IMR-90 (cell line): ENCODE results near the gene HHLA2. TPM values are rescaled to one million over a fixed set of nuclear protein-coding genes. Genes with fewer than 3 reads are reported as not detected.

Source experiments
- ATAC-seq: fragments of 200-7000 bp; cut with Tn5 transposase; 2 replicates; pipeline ENCODE4 v1.9.1; 2020; ENCODE audit warnings: low read depth, mild to moderate bottlenecking, moderate library complexity
- BruUV-seq: library from RNA; stranded (reverse); fragments of 400-500 nt; replicated peaks from 2 replicates; lab custom pipeline; 2021; lab: Mats Ljungman, UMichigan
- CTCF ChIA-PET: fragments of 300-600 bp; formaldehyde crosslinking; extraction: SDS; loops from one replicate; lab custom pipeline; 2021; ENCODE audit warnings: antibody characterized with exemption; lab: Yijun Ruan, JAX
- POLR2A ChIA-PET: fragments of 300-600 bp; sonication (Branson Sonifier 250); formaldehyde crosslinking; loops from one replicate; lab custom pipeline; 2022; ENCODE audit warnings: antibody characterized with exemption; ENCODE audit not compliant: unreplicated experiment; lab: Charles Lee
- DNase-seq: peaks from one replicate; pipeline ENCODE4 v3.0.0; 2013
- H2AFZ ChIP-seq: replicated peaks from 2 replicates; pipeline ENCODE3; 2013; ENCODE audit warnings: low read length, mild to moderate bottlenecking; ENCODE audit not compliant: poor library complexity
- H2AK5ac ChIP-seq: 2 replicates; pipeline ENCODE4 v1.6.1; 2013; ENCODE audit warnings: low read depth, low read length, inconsistent platforms
- H2AK9ac ChIP-seq: replicated peaks from 2 replicates; pipeline ENCODE3; 2013; ENCODE audit warnings: mild to moderate bottlenecking, low read depth, low read length, moderate library complexity; ENCODE audit not compliant: poor library complexity
- H2BK120ac ChIP-seq: 2 replicates; pipeline ENCODE4 v1.6.1; 2013; ENCODE audit warnings: low read depth, low read length, inconsistent platforms
- H2BK15ac ChIP-seq: 3 replicates; pipeline ENCODE4 v1.6.1; 2013; ENCODE audit warnings: low read depth, low read length, inconsistent platforms
- H2BK20ac ChIP-seq: 2 replicates; pipeline ENCODE4 v1.6.1; 2013; ENCODE audit warnings: low read depth, mild to moderate bottlenecking, inconsistent platforms, low read length, moderate library complexity
- H2BK5ac ChIP-seq: 2 replicates; pipeline ENCODE4 v1.6.1; 2013; ENCODE audit warnings: mild to moderate bottlenecking, low read depth, low read length, inconsistent platforms; ENCODE audit not compliant: poor library complexity, severe bottlenecking
- H3K14ac ChIP-seq: replicated peaks from 2 replicates; pipeline ENCODE4 v1.6.1; 2013; ENCODE audit warnings: low read depth, low read length, inconsistent platforms
- H3K18ac ChIP-seq: 2 replicates; pipeline ENCODE4 v1.6.1; 2013; ENCODE audit warnings: low read depth, low read length, control low read depth
- H3K23ac ChIP-seq: 2 replicates; pipeline ENCODE4 v1.6.1; 2013; ENCODE audit warnings: low read depth, low read length, inconsistent platforms
- H3K27ac ChIP-seq: 2 replicates; pipeline ENCODE4 v1.5.1; 2013; ENCODE audit warnings: mild to moderate bottlenecking, control low read depth, low read length; ENCODE audit not compliant: insufficient read depth
- H3K27me3 ChIP-seq: 2 replicates; pipeline ENCODE4 v1.6.1; 2013; ENCODE audit warnings: low read length; ENCODE audit not compliant: control insufficient read depth, insufficient read depth
- H3K36me3 ChIP-seq: 2 replicates; pipeline ENCODE4 v1.6.1; 2013; ENCODE audit warnings: low read length, mixed read lengths; ENCODE audit not compliant: control insufficient read depth, insufficient read depth
- H3K4ac ChIP-seq: 2 replicates; pipeline ENCODE4 v1.6.1; 2013; ENCODE audit warnings: low read depth, low read length, inconsistent platforms
- H3K4me1 ChIP-seq: 2 replicates; pipeline ENCODE4 v1.6.1; 2013; ENCODE audit warnings: low read length, mixed read lengths; ENCODE audit not compliant: control insufficient read depth, insufficient read depth
- H3K4me2 ChIP-seq: 2 replicates; pipeline ENCODE4 v1.6.1; 2013; ENCODE audit warnings: low read depth, mild to moderate bottlenecking, control low read depth, low read length, moderate library complexity
- H3K4me3 ChIP-seq: 2 replicates; pipeline ENCODE4 v1.5.1; 2013; ENCODE audit warnings: low read depth, mild to moderate bottlenecking, control low read depth, low read length, moderate library complexity; ENCODE audit not compliant: insufficient read depth
- H3K56ac ChIP-seq: 2 replicates; pipeline ENCODE4 v1.6.1; 2013; ENCODE audit warnings: low read length, inconsistent platforms; ENCODE audit not compliant: insufficient read depth; ENCODE audit errors: extremely low read depth
- H3K79me1 ChIP-seq, 2 experiments: 2 replicates each; pipeline ENCODE4 v1.6.1; 2013; ENCODE audit warnings: low read length in 2 of 2, inconsistent platforms in 1 of 2, low read depth in 1 of 2
- H3K9ac ChIP-seq: 2 replicates; pipeline ENCODE4 v1.6.1; 2013; ENCODE audit warnings: low read depth, low read length, control low read depth
- H3K9me1 ChIP-seq: 2 replicates; pipeline ENCODE4 v1.6.1; 2013; ENCODE audit warnings: low read length, inconsistent platforms; ENCODE audit not compliant: insufficient read depth
- H3K9me3 ChIP-seq: 2 replicates; pipeline ENCODE4 v1.6.1; 2013; ENCODE audit warnings: low read length; ENCODE audit not compliant: control insufficient read depth, insufficient read depth
- H4K20me1 ChIP-seq: 2 replicates; pipeline ENCODE4 v1.6.1; 2013; ENCODE audit warnings: low read length, inconsistent platforms; ENCODE audit not compliant: insufficient read depth
- H4K5ac ChIP-seq: 2 replicates; pipeline ENCODE4 v1.6.1; 2013; ENCODE audit warnings: mild to moderate bottlenecking, low read depth, low read length, control low read depth
- H4K8ac ChIP-seq, 2 experiments: 2 replicates each; pipeline ENCODE4 v1.6.1; 2013; ENCODE audit warnings: low read depth in 2 of 2, low read length in 2 of 2, control low read depth in 1 of 2, inconsistent platforms in 1 of 2
- H4K91ac ChIP-seq: 2 replicates; pipeline ENCODE4 v1.6.1; 2013; ENCODE audit warnings: low read depth, low read length, inconsistent platforms; ENCODE audit not compliant: insufficient read depth
- BHLHE40 ChIP-seq: fragments of 150-350 bp; IDR thresholded peaks from 2 replicates; pipeline ENCODE4 v1.6.1; 2016; ENCODE audit warnings: mild to moderate bottlenecking, low read depth, low read length
- CEBPB ChIP-seq: IDR thresholded peaks from 2 replicates; pipeline ENCODE4 v1.6.1; 2012; ENCODE audit warnings: low read depth, low read length, improper control_type of control experiment
- CHD1 ChIP-seq: IDR thresholded peaks from 2 replicates; pipeline ENCODE4 v1.6.1; 2012; ENCODE audit warnings: low read depth, low read length, improper control_type of control experiment
- FOS ChIP-seq: fragments of 150-350 bp; IDR thresholded peaks from 2 replicates; pipeline ENCODE4 v1.6.1; 2016; ENCODE audit warnings: low read depth, low read length
- MAFK ChIP-seq: IDR thresholded peaks from 2 replicates; pipeline ENCODE4 v1.6.1; 2012; ENCODE audit warnings: low read depth, low read length, improper control_type of control experiment
- MXI1 ChIP-seq: IDR thresholded peaks from 2 replicates; pipeline ENCODE4 v1.6.1; 2012; ENCODE audit warnings: low read depth, mild to moderate bottlenecking, low read length, moderate library complexity, borderline replicate concordance
- NFE2L2 ChIP-seq: fragments of 150-350 bp; IDR thresholded peaks from 2 replicates; pipeline ENCODE4 v1.6.1; 2016; ENCODE audit warnings: low read depth, mild to moderate bottlenecking, low read length
- POLR2A ChIP-seq: IDR thresholded peaks from 2 replicates; pipeline ENCODE4 v1.6.1; 2012; ENCODE audit warnings: mild to moderate bottlenecking, low read depth, low read length
- RCOR1 ChIP-seq: IDR thresholded peaks from 2 replicates; pipeline ENCODE4 v1.6.1; 2012; ENCODE audit warnings: mild to moderate bottlenecking, low read length, improper control_type of control experiment; ENCODE audit not compliant: insufficient replicate concordance
- RFX5 ChIP-seq: IDR thresholded peaks from 2 replicates; pipeline ENCODE4 v1.8.0; 2012; ENCODE audit warnings: low read depth, mild to moderate bottlenecking, low read length, moderate library complexity
- SMC3 ChIP-seq: fragments of 150-350 bp; IDR thresholded peaks from 2 replicates; pipeline ENCODE4 v1.6.1; 2016; ENCODE audit warnings: low read depth, mild to moderate bottlenecking, antibody characterized with exemption, low read length, moderate library complexity
- WGBS, 2 experiments: methylation state at CpG; one replicate each; pipeline versions ENCODE4 v1.1.5 to v1.1.7; 2013; ENCODE audit warnings: missing lambda C conversion rate in 2 of 2; ENCODE audit not compliant: insufficient read length in 1 of 2; ENCODE audit errors: extremely low coverage in 2 of 2; 5-methylcytosine and 5-hydroxymethylcytosine counted together
- dilution Hi-C: fragments of 300-500 bp; cut with HindIII; formaldehyde crosslinking; loops from one replicate; pipeline ENCODE4 v1.14.3; 2018; ENCODE audit warnings: low sequenced_read_pairs; ENCODE audit not compliant: unreplicated experiment
- in situ Hi-C: fragments of 300-500 bp; cut with MboI; formaldehyde crosslinking; loops from 3 replicates; pipeline ENCODE4 v1.14.3; 2019; ENCODE audit warnings: low sequenced_read_pairs, inconsistent platforms, mixed read lengths
- intact Hi-C: fragments of 100-400 bp; cut with micrococcal nuclease; formaldehyde crosslinking; loops from 2 replicates; pipeline ENCODE4 v1.10.0; 2022
- polyA plus RNA-seq, 3 experiments: library from polyadenylated mRNA; depleted of rRNA; stranded (reverse); fragments of >200 nt; gene quantifications; 2 replicates each; pipeline ENCODE4 v1.2.3, GENCODE V29; 2012; ENCODE audit warnings: low replicate concordance in 1 of 3
- total RNA-seq: library from RNA; depleted of rRNA; stranded (reverse); fragments of >200 nt; gene quantifications from 2 replicates; pipeline ENCODE4 v1.2.3, GENCODE V29; 2012
- TF ChIP-seq, protein P1 (sequence below): fragments of 150-350 bp; IDR thresholded peaks from 2 replicates; pipeline ENCODE4 v1.6.1; 2017; ENCODE audit warnings: mild to moderate bottlenecking, antibody characterized with exemption, low read length, low read depth
- TF ChIP-seq, protein P2 (sequence below): fragments of 150-350 bp; IDR thresholded peaks from 2 replicates; pipeline ENCODE4 v1.6.1; 2016; ENCODE audit warnings: low read depth, mild to moderate bottlenecking, low read length, moderate library complexity, borderline replicate concordance

The HHLA2 gene
- total and polyA plus RNA-seq, 2 of the 4 experiments (the other 2 are of a cell fraction): not detected

DNA sequence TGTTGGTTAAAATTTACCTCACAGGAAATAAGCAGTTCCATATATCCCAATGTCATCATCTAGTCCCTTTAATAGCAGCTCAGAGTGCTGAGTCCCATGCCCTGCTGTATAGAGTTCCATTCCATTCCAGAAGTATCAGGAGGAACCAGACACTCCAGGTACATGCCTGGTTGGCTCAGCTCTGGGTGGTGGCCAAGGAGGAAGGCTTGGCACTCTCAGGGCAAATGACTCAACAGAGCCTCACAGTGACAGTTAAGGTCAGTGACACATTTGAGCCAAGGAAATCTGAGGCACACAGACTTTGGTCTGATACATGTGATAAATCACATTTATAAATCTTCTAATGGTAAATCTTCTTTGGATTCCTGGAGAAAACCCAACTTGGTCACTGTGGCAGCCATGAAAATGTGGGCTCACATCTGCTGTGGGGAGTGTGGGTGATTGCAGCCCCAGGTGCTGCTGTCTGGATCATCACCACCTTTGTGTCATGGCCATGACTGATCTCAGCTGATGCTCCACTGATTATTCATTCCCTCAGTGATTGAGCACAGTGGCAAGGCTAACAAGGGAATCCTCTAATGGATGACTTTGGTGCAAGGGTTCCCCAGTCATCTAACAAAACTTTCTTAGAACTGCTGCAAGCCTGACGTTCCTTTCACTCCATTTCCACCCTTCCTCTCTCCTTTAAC lies 9.3 kb downstream of the HHLA2 start:
- WGBS, 2 experiments: no CpG with 5 or more reads among the region's 1 CpG
- no peak for ATAC-seq
- intact Hi-C loops: loop anchor here (10.0 kb wide), 2 partner anchors 59 to 211 kb away; partner anchors contain the start of gene CD47

More for the DNA sequence above, 9.3 kb downstream of the HHLA2 start:
- no peak overlapping the region for H4K8ac ChIP-seq
- H2BK20ac ChIP-seq: no peak overlapping the region
- in situ Hi-C loops: no loop called here
- no peak overlapping the region for H3K4me3 ChIP-seq
- H3K4me1 ChIP-seq: peaks cover 3% of the 10 kb centered on the region; the same call in 1 of the 2 replicates
- H2BK15ac ChIP-seq: no peak overlapping the region
- no peaks in the 10 kb centered on the region for H3K9me3 ChIP-seq
- H3K14ac ChIP-seq: no peak overlapping the region
- H3K4ac ChIP-seq: no peak overlapping the region
- no peak overlapping the region for H2BK120ac ChIP-seq
- BruUV-seq: no TSS peak
- no peaks in the 10 kb centered on the region for H3K9me1 ChIP-seq
- no peak overlapping the region for H4K5ac ChIP-seq
- no peaks in the 10 kb centered on the region for H3K36me3 ChIP-seq
- H4K20me1 ChIP-seq: no peaks in the 10 kb centered on the region
- H4K91ac ChIP-seq: no peak overlapping the region
- no peak overlapping the region for H3K4me2 ChIP-seq
- no peak overlapping the region for H3K9ac ChIP-seq
- no peak for DNase-seq
- H3K23ac ChIP-seq: 0 out of 2 replicates have a peak overlapping the region, but pooled peaks have one; percentile 20
- dilution Hi-C loops: no loop called here
- CTCF ChIA-PET: no interaction called here
- POLR2A ChIA-PET: no interaction called here
- H3K79me1 ChIP-seq: no peaks in the 10 kb centered on the region
- H2AK5ac ChIP-seq: no peak overlapping the region
- peak overlapping the region; percentile 26 for H2AFZ ChIP-seq
- no peak overlapping the region for H3K56ac ChIP-seq
- H3K27ac ChIP-seq: no peak overlapping the region
- TF ChIP-seq, protein P1, sequence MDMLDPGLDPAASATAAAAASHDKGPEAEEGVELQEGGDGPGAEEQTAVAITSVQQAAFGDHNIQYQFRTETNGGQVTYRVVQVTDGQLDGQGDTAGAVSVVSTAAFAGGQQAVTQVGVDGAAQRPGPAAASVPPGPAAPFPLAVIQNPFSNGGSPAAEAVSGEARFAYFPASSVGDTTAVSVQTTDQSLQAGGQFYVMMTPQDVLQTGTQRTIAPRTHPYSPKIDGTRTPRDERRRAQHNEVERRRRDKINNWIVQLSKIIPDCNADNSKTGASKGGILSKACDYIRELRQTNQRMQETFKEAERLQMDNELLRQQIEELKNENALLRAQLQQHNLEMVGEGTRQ: no peak
- TF ChIP-seq RFX5: no peak
- TF ChIP-seq RCOR1: no peak
- no peak for TF ChIP-seq POLR2A
- TF ChIP-seq, protein P2, sequence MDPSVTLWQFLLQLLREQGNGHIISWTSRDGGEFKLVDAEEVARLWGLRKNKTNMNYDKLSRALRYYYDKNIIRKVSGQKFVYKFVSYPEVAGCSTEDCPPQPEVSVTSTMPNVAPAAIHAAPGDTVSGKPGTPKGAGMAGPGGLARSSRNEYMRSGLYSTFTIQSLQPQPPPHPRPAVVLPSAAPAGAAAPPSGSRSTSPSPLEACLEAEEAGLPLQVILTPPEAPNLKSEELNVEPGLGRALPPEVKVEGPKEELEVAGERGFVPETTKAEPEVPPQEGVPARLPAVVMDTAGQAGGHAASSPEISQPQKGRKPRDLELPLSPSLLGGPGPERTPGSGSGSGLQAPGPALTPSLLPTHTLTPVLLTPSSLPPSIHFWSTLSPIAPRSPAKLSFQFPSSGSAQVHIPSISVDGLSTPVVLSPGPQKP: no peak
- TF ChIP-seq MXI1: no peak
- no peak for TF ChIP-seq CEBPB
- no peak for TF ChIP-seq NFE2L2
- TF ChIP-seq FOS: no peak
- TF ChIP-seq CHD1: no peak
- TF ChIP-seq BHLHE40: no peak
- no peak for TF ChIP-seq MAFK
- TF ChIP-seq SMC3: no peak
- H2AK9ac ChIP-seq: no peak overlapping the region
- no peaks in the 10 kb centered on the region for H3K27me3 ChIP-seq
- no peak overlapping the region for H2BK5ac ChIP-seq
- H3K18ac ChIP-seq: no peak overlapping the region
